SK-N-SH treated with all-trans-retinoic acid at 6 μM for 48 hours (cell line): Measurements from ENCODE around the gene MATK.
"Not testable (repeated sequence)": the region's sequence is repeated elsewhere in the genome, so short reads cannot be mapped to it uniquely, and the experiment has no call there.

ENCODE experiments used
- ATAC-seq: fragments of 200-7000 bp; cut with Tn5 transposase; 3 replicates; pipeline ENCODE4 v1.9.1; 2020; ENCODE audit warnings: mild to moderate bottlenecking, moderate library complexity
- ARNTL ChIP-seq: fragments of 450-650 bp; formaldehyde crosslinking; IDR thresholded peaks from 2 replicates; pipeline ENCODE4 v1.5.0; 2020; ENCODE audit warnings: low read depth, mild to moderate bottlenecking, moderate library complexity, borderline replicate concordance
- CSRNP3 ChIP-seq: fragments of 250-450 bp; sonication (Bioruptor Pico); IDR thresholded peaks from 2 replicates; pipeline ENCODE4 v1.5.1; 2021; ENCODE audit warnings: mild to moderate bottlenecking, moderate library complexity
- ESRRG ChIP-seq: fragments of 250-450 bp; sonication (Bioruptor Pico); IDR thresholded peaks from 2 replicates; pipeline ENCODE4 v1.6.1; 2021; ENCODE audit warnings: mild to moderate bottlenecking
- GLIS3 ChIP-seq: fragments of 250-450 bp; sonication (Bioruptor Pico); IDR thresholded peaks from 2 replicates; pipeline ENCODE4 v1.5.0; 2020; ENCODE audit warnings: mild to moderate bottlenecking, moderate library complexity
- ISL1 ChIP-seq: fragments of 250-450 bp; sonication (Bioruptor Pico); IDR thresholded peaks from 2 replicates; pipeline ENCODE4 v2.1.2; 2022; ENCODE audit warnings: mild to moderate bottlenecking, moderate library complexity
- OSR1 ChIP-seq: fragments of 250-450 bp; sonication (Bioruptor Pico); IDR thresholded peaks from 2 replicates; pipeline ENCODE4 v1.8.0; 2022; ENCODE audit warnings: moderate library complexity, mild to moderate bottlenecking, inconsistent platforms
- POU6F1 ChIP-seq: fragments of 250-450 bp; sonication (Bioruptor Pico); IDR thresholded peaks from 2 replicates; pipeline ENCODE4 v1.8.0; 2021; ENCODE audit warnings: low read depth, mild to moderate bottlenecking, moderate library complexity, borderline replicate concordance
- PPARA ChIP-seq: fragments of 250-450 bp; sonication (Bioruptor Pico); IDR thresholded peaks from 2 replicates; pipeline ENCODE4 v1.5.0; 2020; ENCODE audit warnings: mild to moderate bottlenecking, borderline replicate concordance
- RARB ChIP-seq: fragments of 250-450 bp; sonication (Bioruptor Pico); IDR thresholded peaks from 2 replicates; pipeline ENCODE4 v1.8.0; 2021; ENCODE audit warnings: mild to moderate bottlenecking, moderate library complexity
- SNAI2 ChIP-seq: fragments of 250-450 bp; sonication (Bioruptor Pico); IDR thresholded peaks from 2 replicates; pipeline ENCODE4 v1.5.0; 2020; ENCODE audit warnings: mild to moderate bottlenecking, moderate library complexity
- TCF4 ChIP-seq: fragments of 250-450 bp; sonication (Bioruptor Pico); IDR thresholded peaks from 2 replicates; pipeline ENCODE4 v1.8.0; 2021; ENCODE audit warnings: mild to moderate bottlenecking, moderate library complexity, borderline replicate concordance
- TOX ChIP-seq: fragments of 250-450 bp; sonication (Bioruptor Pico); IDR thresholded peaks from 2 replicates; pipeline ENCODE4 v1.8.0; 2021; ENCODE audit warnings: mild to moderate bottlenecking, moderate library complexity, borderline replicate concordance
- TSHZ2 ChIP-seq: fragments of 250-450 bp; sonication (Bioruptor Pico); IDR thresholded peaks from 2 replicates; pipeline ENCODE4 v1.5.0; 2020; ENCODE audit warnings: mild to moderate bottlenecking, moderate library complexity
- ZC3H10 ChIP-seq: fragments of 250-450 bp; sonication (Bioruptor Pico); IDR thresholded peaks from 2 replicates; pipeline ENCODE4 v1.5.1; 2021; ENCODE audit warnings: mild to moderate bottlenecking, moderate library complexity
- ZFP3 ChIP-seq: fragments of 250-450 bp; sonication (Bioruptor Pico); IDR thresholded peaks from 2 replicates; pipeline ENCODE4 v1.5.0; 2020; ENCODE audit warnings: mild to moderate bottlenecking, moderate library complexity
- ZFP30 ChIP-seq: fragments of 450-650 bp; formaldehyde crosslinking; IDR thresholded peaks from 2 replicates; pipeline ENCODE4 v1.5.0; 2022; ENCODE audit warnings: mild to moderate bottlenecking, moderate library complexity
- ZNF565 ChIP-seq: fragments of 450-650 bp; formaldehyde crosslinking; conservative IDR thresholded peaks from 2 replicates; pipeline ENCODE4 v1.5.0; 2020; ENCODE audit warnings: low read depth, mild to moderate bottlenecking, moderate library complexity
- ZNF8 ChIP-seq: fragments of 450-650 bp; formaldehyde crosslinking; IDR thresholded peaks from 2 replicates; pipeline ENCODE4 v1.5.0; 2020; ENCODE audit warnings: mild to moderate bottlenecking, moderate library complexity

Gene MATK

GRCh38 chr19:3816566-3817218 lies 30.5 kb upstream of the MATK start:
- ATAC-seq, result no peak
- no peak for TF ChIP-seq CSRNP3
- no peak for TF ChIP-seq PPARA (CRISPR knock-in tag)
- no peak for TF ChIP-seq ZFP3 (CRISPR knock-in tag)
- TF ChIP-seq ESRRG (CRISPR knock-in tag), result no peak
- TF ChIP-seq ZNF8 (CRISPR knock-in tag), result no peak
- no peak for TF ChIP-seq ZFP30 (CRISPR knock-in tag)
- no peak for TF ChIP-seq ARNTL
- no peak for TF ChIP-seq POU6F1
- TF ChIP-seq TCF4 (CRISPR knock-in tag), result no peak
- no peak for TF ChIP-seq SNAI2 (CRISPR knock-in tag)
- no peak for TF ChIP-seq OSR1 (CRISPR knock-in tag)
- no peak for TF ChIP-seq GLIS3 (CRISPR knock-in tag)
- no peak for TF ChIP-seq TOX (CRISPR knock-in tag)
- no peak for TF ChIP-seq ISL1 (CRISPR knock-in tag)
- TF ChIP-seq TSHZ2 (CRISPR knock-in tag), result no peak

GRCh38 chr19:3816148-3816547 lies 30.0 kb upstream of the MATK start:
- ATAC-seq, result not testable (repeated sequence)

GRCh38 chr19:3814648-3815047 lies 28.5 kb upstream of the MATK start:
- no peak for TF ChIP-seq TCF4 (CRISPR knock-in tag)
- TF ChIP-seq ZC3H10 (CRISPR knock-in tag), result no peak
- TF ChIP-seq TOX (CRISPR knock-in tag), result no peak
- no peak for ATAC-seq

- TF ChIP-seq ZNF565 (CRISPR knock-in tag) (no peak), PPARA (CRISPR knock-in tag) (no peak), GLIS3 (CRISPR knock-in tag) (no peak), RARB (CRISPR knock-in tag) (no peak), POU6F1 (no peak), ZNF8 (CRISPR knock-in tag) (no peak)
These were observed 27.6 kb upstream of the MATK start for GRCh38 chr19:3813473-3814392.

More at GRCh38 chr19:3813473-3814392, 27.6 kb upstream of the MATK start:
- no peak for ATAC-seq
